ENCODE results near the gene NME7.
"Not testable (repeated sequence)": the region's sequence is repeated elsewhere in the genome, so short reads cannot be mapped to it uniquely, and the experiment has no call there.

The NME7 gene

DNA sequence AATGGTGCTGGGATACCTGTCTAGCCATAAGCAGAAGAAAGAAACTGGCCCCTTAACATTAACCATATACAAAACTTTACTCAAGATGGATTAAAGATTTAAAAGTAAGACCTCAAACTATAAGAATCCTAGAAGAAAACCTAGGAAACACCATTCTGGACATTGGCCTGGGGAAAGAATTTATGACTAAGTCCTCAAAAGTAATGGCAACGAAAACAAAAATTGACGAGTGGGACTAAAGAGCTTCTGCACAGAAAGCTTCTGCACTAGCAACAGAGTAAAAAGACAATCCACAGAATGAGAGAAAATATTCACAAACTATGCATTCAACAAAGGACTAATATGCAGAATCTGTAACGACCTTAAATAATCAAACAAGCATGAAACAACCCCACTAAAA is 66.7 kb downstream of the NME7 start:
- DNase-seq = no peak

DNA sequence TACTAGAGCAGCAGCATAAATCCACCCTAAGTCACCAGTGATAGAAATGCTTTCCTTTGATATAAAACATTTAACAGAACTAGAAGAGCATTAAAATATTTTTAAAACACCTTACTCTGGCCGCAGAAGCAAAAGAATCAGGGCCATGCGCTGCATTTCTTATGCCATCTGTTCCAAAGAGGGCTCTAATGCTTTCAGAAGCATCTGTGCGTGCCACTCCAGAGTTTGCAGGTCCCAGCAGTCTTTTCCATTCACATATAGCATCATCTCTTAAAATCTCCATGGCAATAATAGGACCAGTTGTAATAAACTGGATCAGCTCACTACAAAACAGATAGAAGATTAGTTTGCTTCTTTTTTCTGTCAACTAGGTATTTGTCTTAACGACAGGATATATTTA is 69.2 kb downstream of the NME7 start:
- DNase-seq = peak; percentile 71

DNA sequence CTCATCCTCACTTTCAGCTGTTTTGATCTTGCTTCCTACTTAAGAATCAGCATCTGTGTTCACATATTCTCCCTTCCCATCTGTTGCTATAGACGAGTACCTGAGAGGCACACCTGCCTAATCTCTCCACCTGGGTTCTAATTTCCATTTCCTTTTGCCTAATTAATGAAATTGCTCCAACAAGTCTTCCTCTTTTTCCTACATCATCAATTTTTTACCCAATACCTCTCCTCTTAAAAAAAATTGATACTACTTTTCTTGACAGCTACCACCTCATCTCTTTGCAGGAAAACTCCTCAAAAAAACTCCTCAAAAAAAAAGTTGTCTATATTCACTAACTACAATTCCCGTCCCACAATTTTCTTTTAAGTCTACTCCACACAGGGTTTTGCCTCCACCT is 71.8 kb downstream of the NME7 start:
- no peak for DNase-seq

DNA sequence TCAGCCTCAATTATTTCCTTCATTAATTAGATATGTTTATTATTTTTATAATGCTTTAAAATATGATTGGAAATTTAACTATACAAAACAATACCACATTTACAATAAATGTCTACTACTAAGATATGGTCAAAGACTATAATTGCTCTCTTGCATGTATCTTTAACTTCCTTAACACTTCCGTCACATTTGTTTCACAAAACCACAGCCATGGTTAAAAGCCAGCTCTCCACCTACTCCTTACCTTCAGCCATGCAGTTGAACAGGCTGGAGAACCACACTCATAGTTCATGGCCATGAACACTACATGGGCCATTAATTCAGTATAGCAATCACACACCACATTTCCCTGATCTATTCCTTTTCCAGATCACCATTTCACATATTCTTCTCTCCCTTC is 72.2 kb downstream of the NME7 start:
- no peak for DNase-seq

DNA sequence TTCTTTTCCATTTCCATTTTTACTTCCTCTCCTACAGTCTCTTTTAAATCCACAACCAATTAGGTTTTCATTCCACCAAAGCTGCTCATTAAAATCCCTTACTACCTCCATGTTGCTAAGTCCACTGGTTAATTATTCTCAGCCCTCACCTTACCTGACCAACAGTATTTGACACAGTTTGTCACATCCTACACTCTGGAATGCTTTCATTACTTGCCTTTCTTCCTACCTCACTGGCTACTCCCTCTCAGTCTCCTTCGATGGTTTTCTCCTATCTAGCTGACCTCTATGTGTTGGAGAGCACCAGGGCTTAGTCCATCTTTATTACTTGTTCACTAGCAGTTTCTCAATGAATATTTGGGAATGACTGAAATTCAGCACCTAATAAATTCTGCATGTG is 78.6 kb downstream of the NME7 start:
- DNase-seq = no peak

DNA sequence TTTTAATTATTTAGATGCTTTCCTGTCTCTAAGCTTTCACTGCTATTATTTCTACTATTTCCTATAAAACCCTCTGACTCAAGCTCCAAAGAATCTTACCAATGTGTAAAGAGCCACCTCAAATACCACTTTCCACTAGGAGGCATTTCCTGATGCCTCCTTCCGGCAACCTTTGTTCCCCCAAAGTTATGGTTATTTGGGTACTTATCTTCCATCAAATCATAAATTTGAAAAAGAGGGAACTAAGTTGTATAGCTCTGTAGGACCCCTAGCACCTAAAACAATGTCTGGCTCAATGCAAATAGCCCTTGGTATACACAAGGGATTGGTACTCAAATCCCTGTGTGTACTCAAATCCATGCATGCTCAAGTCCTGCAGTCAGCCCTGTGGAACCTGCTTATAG is 79.6 kb downstream of the NME7 start:
- DNase-seq = no peak

DNA sequence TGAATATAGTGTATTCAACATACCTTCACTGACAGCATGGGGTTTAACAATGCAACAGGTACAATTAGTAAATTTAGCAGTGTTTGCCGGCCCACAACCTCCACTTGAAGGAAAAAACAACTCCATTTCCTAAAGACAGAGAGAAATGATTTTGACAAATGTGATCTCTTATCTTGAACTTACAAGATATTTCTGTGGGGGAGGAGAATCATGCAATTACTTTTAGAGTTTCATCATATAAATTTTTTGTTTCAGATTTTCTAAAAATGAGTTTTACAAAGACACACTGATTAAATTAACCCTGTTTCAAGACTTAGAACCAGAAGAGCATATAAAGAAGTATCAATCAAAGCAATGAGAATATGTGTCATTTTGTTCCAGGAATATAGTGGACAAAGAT is 80.3 kb downstream of the NME7 start:
- no peak for DNase-seq

DNA sequence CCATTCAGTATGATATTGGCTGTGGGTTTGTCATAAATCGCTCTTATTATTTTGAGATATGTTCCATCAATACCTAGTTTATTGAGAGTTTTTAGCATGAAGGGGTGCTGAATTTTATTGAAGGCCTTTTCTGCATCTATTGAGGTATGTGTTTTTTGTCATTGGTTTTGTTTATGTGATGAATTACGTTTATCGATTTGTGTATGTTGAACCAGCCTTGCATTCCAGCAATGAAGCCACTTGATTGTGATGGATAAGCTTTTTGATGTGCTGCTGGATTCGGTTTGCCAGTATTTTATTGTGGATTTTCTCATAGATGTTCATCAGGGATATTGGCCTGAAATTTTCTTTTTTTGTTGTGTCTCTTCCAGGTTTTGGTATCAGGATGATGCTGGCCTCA is 86.0 kb downstream of the NME7 start:
- DNase-seq = not testable (repeated sequence)

DNA sequence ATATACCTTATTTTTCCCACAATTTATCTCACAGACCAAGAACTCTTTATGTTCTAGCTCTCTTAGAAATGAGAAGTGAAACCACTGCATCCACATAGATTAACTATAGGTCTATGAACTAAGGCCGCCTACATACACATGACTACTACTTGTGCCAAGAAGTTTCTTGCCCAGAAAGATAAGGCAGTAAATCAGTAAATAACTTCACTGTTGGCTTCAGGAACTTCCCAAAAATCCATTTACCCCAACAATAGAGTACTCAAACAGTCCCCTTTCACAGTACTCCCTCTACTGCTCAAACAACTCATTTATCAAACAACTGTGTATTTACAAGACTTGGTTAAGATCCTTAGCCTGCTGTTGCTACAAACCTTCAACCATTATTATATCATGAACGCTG is 96.5 kb downstream of the NME7 start:
- DNase-seq = no peak

DNA sequence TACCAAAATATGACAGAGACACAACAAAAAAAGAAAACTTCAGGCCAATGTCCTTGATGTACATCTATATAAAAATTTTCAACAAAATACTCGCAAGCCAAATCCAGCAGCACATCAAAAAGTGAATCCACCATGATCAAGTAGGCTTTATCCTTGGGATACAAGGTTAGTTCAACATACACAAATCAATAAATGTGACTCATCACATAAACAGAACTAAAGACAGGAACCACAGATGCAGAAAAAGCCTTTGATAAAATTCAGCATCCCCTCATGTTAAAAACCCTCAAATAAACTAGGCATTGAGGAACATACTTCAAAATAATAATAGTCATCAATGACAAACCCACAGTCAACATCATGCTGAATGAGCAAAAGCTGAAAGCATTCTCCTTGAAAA is 101.5 kb downstream of the NME7 start:
- DNase-seq = no peak

DNA sequence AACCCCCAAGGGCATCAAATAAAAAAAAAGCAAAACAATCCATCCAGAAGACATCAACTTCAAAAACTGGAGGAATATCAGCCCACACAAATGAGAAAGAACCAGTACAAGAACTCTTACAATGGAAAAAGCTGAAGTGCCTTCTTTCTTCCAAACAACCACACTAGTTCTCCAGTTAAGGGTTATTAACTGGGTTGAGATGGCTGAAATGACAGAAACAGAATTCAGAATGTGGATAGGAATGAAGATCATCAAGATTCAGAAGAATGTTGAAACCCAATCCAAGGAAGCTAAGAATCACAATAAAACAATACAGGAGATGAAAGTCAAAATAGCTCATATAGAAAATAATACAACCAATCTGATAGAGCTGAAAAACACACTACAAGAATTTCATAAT is 104.5 kb downstream of the NME7 start:
- DNase-seq = no peak

DNA sequence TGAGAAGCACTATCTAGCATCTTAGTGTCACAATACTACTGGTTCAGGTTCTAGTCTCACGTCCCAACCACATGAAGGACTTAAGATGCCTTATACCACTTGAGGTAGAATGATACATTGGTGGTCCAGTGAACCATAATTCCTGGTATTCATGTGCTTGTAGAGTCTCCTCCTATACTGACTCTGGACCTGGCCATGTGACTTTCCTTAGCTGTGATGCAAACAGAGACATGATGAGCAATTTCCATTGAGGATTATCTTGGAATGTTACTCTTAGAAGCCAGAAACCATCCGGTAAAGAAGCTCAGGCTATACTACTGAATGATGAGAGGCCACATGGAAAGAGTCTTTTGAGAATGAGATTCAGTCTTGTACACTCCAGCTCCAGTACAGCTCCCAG is 105.7 kb downstream of the NME7 start:
- no peak for DNase-seq

DNA sequence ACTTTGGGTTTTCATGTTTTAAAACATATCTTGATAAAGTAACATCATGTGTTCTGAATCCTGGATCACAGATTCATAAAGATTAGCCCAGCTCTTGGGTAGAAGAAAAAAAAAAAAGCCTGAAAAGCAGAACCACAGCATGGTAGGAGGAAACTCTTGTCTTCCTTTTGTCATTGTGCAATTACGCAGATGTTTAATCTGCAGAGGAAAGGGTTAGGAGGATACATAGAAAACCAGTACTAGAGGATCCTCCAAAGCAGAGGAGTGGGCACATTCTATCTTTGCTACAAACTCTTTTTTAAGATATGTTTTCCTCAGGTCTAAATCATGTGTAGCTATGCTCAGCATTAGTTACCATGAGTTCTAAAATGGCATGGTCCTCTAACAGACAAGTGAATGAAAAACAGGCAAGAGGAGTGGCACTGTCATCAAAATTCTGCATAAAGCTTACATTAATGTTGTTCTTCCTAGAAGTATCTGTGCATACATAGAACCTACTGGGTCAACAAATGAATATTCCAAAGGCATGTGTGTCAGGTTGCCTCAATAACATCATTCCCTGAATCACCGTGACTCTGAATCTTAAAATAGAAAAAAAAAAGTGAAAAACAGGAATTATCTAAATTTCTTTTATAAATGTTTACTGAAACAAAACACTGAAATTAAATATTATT is 107.0 kb downstream of the NME7 start:
- DNase-seq = no peak

DNA sequence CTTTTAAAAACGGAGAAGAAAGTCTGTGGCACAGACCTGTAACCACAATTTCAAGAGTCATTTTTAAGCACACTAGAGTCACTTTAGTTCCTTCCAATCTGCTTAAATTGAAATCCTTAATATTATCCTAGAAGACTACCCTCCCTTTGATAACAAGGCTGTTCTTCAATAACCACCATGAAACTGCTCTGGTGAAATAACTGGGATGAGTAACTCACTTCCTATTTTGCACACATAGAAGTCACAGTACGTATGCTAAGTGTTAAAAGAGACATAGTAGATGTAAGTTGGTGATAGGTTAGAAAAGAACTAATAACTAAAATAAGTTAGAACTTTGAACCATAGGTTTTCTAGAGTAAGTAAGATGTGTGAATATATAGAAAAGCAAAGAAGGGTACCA is 107.8 kb downstream of the NME7 start:
- DNase-seq = no peak

DNA sequence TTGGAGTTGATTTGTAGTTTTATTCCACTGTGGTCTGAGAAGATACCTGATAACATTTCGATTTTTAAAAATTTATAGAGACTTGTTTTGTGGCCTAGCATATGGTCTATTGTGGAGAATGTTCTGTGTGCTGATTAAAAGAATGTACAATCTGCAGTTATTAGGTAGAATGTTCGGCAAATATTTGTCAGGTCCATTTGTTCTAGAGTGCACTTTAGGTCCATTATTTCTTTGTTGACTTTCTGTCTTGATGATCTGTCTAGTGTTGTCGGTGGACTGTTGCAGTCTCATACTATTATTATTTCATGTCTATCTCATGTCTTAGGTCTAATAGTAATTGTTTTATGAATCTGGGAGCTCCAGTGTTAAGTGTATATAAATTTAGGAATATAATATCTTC is 116.8 kb downstream of the NME7 start:
- DNase-seq = no peak

DNA sequence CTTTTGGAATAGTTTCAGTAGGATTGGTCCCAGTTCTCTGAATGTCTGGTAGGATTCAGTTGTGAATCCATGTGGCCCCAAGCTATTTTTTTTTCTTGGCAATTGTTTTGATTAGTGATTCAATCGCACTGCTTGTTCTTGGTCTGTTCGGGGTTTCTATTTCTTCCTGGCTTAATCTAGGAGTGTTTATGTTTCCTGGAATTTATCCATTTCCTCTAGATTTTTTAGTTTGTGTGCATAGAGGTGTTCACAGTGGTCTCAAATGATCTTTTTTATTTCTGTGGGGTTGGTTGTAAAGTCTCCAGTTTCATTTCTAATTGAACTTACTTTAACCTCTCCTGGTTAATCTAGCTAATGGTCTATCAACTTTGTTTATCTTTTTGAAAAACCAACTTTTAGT is 117.6 kb downstream of the NME7 start:
- no peak for DNase-seq

DNA sequence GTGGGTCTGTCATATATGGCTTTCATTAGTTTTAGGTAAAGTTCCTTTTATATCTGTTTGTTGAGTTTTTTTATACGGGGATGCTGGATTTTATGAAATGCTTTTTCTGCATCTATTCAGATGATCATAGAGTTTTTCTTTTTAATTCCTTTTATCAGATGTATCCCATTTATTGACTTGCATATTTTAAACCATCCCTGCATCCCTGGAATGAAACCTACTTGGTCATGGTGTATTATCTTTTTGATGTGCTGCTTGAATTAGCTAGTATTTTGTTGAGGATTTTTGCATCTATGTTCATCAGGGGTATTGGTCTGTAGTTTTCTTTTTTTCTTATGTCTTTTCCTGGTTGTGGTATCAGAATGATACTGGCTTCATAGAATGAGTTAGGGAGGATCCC is 118.0 kb downstream of the NME7 start:
- no peak for DNase-seq

DNA sequence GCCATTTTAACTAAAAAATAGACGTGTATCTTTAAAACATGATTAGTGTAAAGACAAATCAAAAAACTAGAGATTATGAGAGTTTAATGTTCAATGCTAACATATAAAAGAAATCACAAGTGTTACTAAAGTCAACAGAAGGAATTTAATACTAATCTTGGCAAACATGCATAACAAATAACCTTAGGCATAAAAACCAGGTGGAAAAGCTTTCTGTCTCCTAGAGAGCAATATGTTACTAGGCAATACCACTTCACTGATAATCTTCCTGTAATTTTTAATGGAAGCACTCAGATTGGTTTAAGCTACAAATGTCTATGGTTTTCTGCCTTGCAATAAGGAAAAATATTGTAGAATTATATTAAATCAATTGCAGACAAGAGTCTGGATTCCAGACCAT is 121.9 kb downstream of the NME7 start:
- no peak for DNase-seq

DNA sequence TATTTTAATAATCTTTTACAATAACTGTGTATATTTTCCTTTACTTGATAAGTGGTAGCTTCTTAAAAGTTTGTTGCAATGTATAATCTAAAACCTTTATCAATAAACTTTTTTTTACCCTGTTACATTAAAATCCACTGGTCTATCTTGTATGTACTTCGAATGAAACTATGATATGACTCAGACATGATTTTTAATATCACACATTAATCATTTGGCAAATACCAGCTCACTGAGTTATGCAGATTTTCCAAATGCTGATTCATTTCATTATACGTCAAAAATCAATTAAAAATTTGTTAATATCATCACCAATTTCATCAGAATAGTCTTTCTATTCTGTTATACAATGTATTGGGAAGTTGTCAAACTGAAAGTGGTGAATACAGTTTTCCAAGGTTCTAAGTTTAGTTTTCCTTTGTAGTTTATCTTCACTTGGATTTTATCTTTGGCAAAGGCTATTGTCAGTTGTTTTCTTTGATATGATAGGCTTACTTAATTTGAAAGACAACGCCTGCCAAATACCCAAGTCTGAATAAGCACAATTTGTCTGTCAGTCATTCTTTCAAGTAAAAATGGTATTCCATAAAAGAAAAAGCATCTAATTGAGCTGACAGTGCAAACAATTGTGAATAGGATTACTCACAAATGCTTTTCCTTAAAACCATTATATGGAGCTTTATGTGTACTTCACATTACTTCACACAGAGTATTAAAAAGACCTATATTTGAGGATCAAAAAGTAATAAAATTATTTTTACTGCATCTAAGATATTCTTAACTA is 127.0 kb downstream of the NME7 start:
- no peak for DNase-seq

DNA sequence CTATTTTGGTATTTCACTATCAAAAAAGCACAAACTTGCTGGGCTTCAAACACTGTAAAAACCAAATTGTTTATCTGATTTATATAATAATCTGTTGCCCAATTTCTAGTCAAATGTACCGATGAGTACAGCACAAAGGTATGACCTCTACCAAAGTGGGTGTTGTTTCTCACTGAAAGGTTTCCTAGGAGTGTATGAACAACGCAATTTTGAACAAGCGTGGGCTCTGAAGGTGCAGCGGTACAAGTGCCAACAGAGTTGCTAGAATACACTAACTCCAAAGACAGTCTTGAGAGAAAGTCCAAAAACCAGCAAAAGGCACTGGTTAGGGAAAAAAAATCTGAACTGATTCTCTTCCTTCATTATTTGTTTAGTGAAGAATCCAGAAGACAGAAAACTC is 130.7 kb downstream of the NME7 start:
- no peak for DNase-seq

DNA sequence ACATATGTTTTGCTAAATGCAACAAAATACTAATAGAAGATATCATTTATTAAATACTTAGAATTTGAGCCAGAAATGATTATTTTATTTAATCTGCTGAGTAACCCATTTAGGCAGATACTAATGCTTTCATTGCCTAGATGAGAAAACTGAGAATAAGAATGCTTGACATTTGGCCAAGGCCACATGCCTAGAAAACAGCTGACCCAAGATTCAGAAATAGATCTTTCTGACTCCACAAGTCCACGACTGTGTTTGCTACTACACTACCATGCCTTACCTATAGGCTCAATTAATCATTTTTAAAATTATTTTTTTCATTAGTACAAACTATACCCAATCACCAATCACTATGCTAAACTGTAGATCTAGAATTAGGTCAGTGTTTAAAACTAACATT is 131.5 kb downstream of the NME7 start:
- no peak for DNase-seq

DNA sequence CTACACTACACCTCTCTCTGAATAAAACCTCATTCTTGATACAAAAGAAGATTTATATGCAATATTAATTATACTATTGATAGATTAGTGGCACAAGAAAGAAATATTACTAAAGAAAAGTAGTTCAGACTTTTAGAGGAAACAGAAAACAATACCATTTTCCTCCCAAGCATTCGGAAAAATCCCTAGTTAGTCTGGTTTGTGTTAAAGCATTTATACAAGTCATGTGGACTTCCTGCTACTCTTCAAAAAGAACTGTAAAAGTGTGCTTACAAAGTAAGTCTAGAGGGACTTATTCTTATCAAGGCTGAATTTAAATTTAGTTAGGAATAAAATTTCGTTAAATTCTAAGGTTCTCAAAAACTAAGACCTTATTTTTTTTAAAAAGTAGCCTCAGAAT is 132.0 kb downstream of the NME7 start:
- DNase-seq = no peak

DNA sequence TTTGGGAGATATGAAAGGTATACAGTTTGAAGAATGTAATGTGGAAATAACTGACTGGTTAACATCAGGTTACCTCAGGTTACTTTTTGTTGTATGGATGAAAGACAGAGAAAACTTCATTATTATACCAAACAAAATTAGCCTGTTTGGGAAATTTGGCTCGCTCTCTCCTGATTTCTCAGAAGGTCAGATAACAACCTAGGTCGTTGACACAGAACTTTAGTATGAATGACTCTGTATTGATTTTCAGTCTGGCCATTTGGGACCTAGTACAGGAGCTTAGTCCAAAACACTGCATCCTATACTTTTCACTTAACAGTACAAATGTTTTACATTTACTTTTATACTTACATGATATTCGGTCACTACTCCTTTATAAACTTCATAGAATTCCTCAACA is 132.8 kb downstream of the NME7 start:
- DNase-seq = no peak

DNA sequence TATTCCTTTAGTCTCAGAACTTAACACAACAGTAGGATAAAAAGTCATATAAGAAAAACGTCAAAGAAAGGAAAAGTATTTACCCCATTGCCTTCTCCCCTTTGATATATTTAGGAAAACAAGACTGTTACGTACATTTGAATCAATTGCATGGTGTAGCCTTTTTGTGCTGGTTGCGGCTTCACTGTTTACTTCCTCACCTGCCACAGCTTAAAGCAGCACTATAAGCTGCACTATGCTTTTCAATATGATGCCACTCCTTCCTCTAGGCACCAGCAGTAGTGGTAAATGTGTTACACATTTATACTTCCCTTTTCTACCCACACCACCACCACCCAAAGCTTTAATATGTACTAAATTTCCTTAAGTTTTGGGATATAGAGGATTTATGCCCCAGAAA is 150.0 kb downstream of the NME7 start:
- DNase-seq = no peak

DNA sequence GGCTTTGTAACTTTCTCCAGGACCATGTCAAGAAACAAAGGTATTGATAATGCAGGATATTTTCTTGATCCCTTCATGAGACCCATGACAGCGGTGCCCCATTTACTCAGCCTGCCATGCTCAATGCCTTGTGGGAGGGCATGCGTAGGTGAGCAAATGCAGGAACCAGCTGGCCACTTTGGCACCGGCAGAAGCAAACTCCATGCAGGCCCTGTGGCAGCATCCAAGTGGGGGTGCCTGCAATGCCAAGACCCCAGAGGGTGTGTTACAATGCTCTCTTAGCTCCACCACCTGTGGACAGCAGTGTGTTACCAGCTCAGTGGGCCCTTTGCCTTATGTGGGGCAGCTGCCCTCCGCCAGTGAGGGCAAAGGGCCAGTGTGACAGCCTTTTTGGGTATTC is 153.0 kb downstream of the NME7 start:
- no peak for DNase-seq

Data from NCI-H82 (cell line).